Keratinocyte (primary cell): ENCODE results near the gene CCDC182. TPM values are rescaled to one million over a fixed set of nuclear protein-coding genes. Genes with fewer than 3 reads are reported as not detected.

Experiments used
- DNase-seq: peaks from one replicate; pipeline ENCODE4 v3.0.0-alpha.2; 2011; ENCODE audit warnings: low read depth, missing footprints, low spot score
- FAIRE-seq: peaks from 2 replicates; lab custom pipeline; 2011; peaks lifted over from hg19 to GRCh38; lab: Jason Lieb, UNC
- H2AFZ ChIP-seq: 2 replicates; pipeline ENCODE4 v1.6.0; 2012; ENCODE audit warnings: low read length, control low read depth, inconsistent platforms; ENCODE audit not compliant: control insufficient read depth
- H3K27ac ChIP-seq: 2 replicates; pipeline ENCODE4 v1.5.1; 2011; ENCODE audit warnings: low read length; ENCODE audit not compliant: control insufficient read depth, insufficient read depth
- H3K27me3 ChIP-seq: 3 replicates; pipeline ENCODE4 v1.6.0; 2011; ENCODE audit warnings: low read length; ENCODE audit not compliant: control insufficient read depth, insufficient read depth; ENCODE audit errors: extremely low read depth
- H3K36me3 ChIP-seq, 2 experiments: 2 replicates in 1 of 2; 3 replicates in 1 of 2; pipeline ENCODE4 v1.5.1; 2011; ENCODE audit warnings: low read length in 2 of 2, mild to moderate bottlenecking in 1 of 2; ENCODE audit not compliant: control insufficient read depth in 2 of 2, insufficient read depth in 2 of 2; ENCODE audit errors: extremely low read depth in 1 of 2
- H3K4me1 ChIP-seq: 3 replicates; pipeline ENCODE4 v1.5.1; 2011; ENCODE audit warnings: low read length; ENCODE audit not compliant: control insufficient read depth, insufficient read depth; ENCODE audit errors: extremely low read depth
- H3K4me2 ChIP-seq: 3 replicates; pipeline ENCODE4 v1.6.0; 2011; ENCODE audit warnings: low read depth, low read length; ENCODE audit not compliant: control insufficient read depth, insufficient read depth; ENCODE audit errors: extremely low read depth
- H3K4me3 ChIP-seq, 3 experiments: fragments of 200-600 bp in 1 of 3; sonication (generic) in 1 of 3; 2 replicates in 2 of 3; 3 replicates in 1 of 3; pipeline ENCODE4 v1.5.1; 2011 to 2016; ENCODE audit warnings: low read length in 3 of 3, mild to moderate bottlenecking in 3 of 3, control low read depth in 2 of 3, inconsistent platforms in 1 of 3, low read depth in 1 of 3, mixed read lengths in 1 of 3, mixed run types in 1 of 3, moderate library complexity in 1 of 3; ENCODE audit not compliant: control insufficient read depth in 2 of 3, insufficient read depth in 2 of 3; ENCODE audit errors: extremely low read depth in 1 of 3
- H3K79me2 ChIP-seq: 2 replicates; pipeline ENCODE4 v1.6.0; 2012; ENCODE audit warnings: low read length; ENCODE audit not compliant: control insufficient read depth, insufficient read depth
- H3K9ac ChIP-seq: 3 replicates; pipeline ENCODE4 v1.6.0; 2011; ENCODE audit warnings: low read length; ENCODE audit not compliant: control insufficient read depth, insufficient read depth; ENCODE audit errors: extremely low read depth
- H3K9me1 ChIP-seq: 3 replicates; pipeline ENCODE4 v1.6.0; 2011; ENCODE audit warnings: low read length; ENCODE audit not compliant: control insufficient read depth, insufficient read depth; ENCODE audit errors: extremely low read depth
- H3K9me3 ChIP-seq: 2 replicates; pipeline ENCODE4 v1.5.1; 2012; ENCODE audit warnings: low read depth, low read length; ENCODE audit not compliant: control insufficient read depth
- H4K20me1 ChIP-seq: 3 replicates; pipeline ENCODE4 v1.6.0; 2011; ENCODE audit warnings: low read length; ENCODE audit not compliant: control insufficient read depth, insufficient read depth; ENCODE audit errors: extremely low read depth
- CTCF ChIP-seq, 3 experiments: IDR thresholded peaks in 1 of 3; conservative IDR thresholded peaks in 1 of 3; optimal IDR thresholded peaks in 1 of 3; 2 replicates in 2 of 3; 3 replicates in 1 of 3; pipeline versions ENCODE3 to v1.5.1; 2011; ENCODE audit warnings: low read length in 3 of 3, mild to moderate bottlenecking in 3 of 3, moderate library complexity in 2 of 3, control low read depth in 1 of 3, inconsistent platforms in 1 of 3; ENCODE audit not compliant: insufficient read depth in 2 of 3; ENCODE audit errors: extremely low read depth in 1 of 3
- EZH2 ChIP-seq: IDR thresholded peaks from one replicate; pipeline ENCODE4 v1.6.1; 2012; ENCODE audit warnings: inconsistent platforms, mild to moderate bottlenecking, low read length, moderate library complexity
- dilution Hi-C: fragments of 300-500 bp; cut with MboI; formaldehyde crosslinking; loops from one replicate; pipeline ENCODE4 v1.7.0; 2020; ENCODE audit warnings: low sequenced_read_pairs; ENCODE audit not compliant: extremely low pct_ligation_motif_present
- polyA minus RNA-seq, 3 experiments: library from RNA; depleted of rRNA, polyadenylated mRNA; stranded (reverse); fragments of >200 nt; gene quantifications; 1 replicate in 1 of 3; 2 replicates in 1 of 3; 3 replicates in 1 of 3; pipeline ENCODE4 v1.2.3, GENCODE V29; 2011
- polyA plus RNA-seq, 5 experiments: library from polyadenylated mRNA; depleted of rRNA in 3 of 5; stranded (reverse) in 3 of 5; stranded (forward) in 1 of 5; unstranded in 1 of 5; fragments of >200 nt; gene quantifications; 1 replicate in 1 of 5; 2 replicates in 3 of 5; 3 replicates in 1 of 5; pipeline versions ENCODE4 v1.2.1 to v1.2.3, GENCODE V29; 2011 to 2012; ENCODE audit warnings: missing spikeins in 2 of 5, low read depth in 1 of 5, low replicate concordance in 1 of 5

The CCDC182 gene
- polyA plus RNA-seq (not detected in 3 replicates), polyA minus RNA-seq (not detected in 3 replicates)
- polyA plus RNA-seq (2011; ENCODE audit: low read depth): not detected
- not detected in 2 replicates for polyA plus RNA-seq (2011; cell fraction: cytosol; rRNA removed)
- polyA plus RNA-seq (2011; cell fraction: nucleus; rRNA removed): not detected in 2 replicates
- not detected in 2 replicates for polyA plus RNA-seq (2012; ENCODE audit: low replicate concordance)
- not detected for polyA minus RNA-seq (2011; cell fraction: cytosol; rRNA and poly(A)+ RNA removed)
- not detected in 2 replicates for polyA minus RNA-seq (2011; cell fraction: nucleus; rRNA and poly(A)+ RNA removed)

GRCh38 chr17:57745242-57745641 lies at the start of gene CCDC182:
TSS of gene CCDC182 (minus strand) at chr17:57745299. CDS start at chr17:57745272, 27 bp downstream.
- no peak for FAIRE-seq
- dilution Hi-C loops: no loop called here

GRCh38 chr17:57794841-57795240 lies 49.7 kb upstream of the CCDC182 start:
- Histone ChIP-seq H3K27ac (no peak overlapping the region), H3K36me3 (no peaks in the 10 kb centered on the region), H3K9me3 (no peaks in the 10 kb centered on the region), H3K27me3 (peaks cover 3% of the 10 kb centered on the region), H2AFZ (no peak overlapping the region), H3K9me1 (no peaks in the 10 kb centered on the region), H3K79me2 (no peaks in the 10 kb centered on the region), H3K4me1 (no peaks in the 10 kb centered on the region), H3K4me3 (no peak overlapping the region), H4K20me1 (no peaks in the 10 kb centered on the region), H3K4me2 (no peak overlapping the region), H3K9ac (no peak overlapping the region)
- dilution Hi-C loops: no loop called here
- DNase-seq: no peak
- no peak for FAIRE-seq
- TF ChIP-seq EZH2 (no peak), CTCF (optimal IDR thresholded peaks at IDR 0.05 in 1 of 3, IDR thresholded peaks at IDR 0.05 in 1 of 3, conservative IDR thresholded peaks at IDR 0.05 in 1 of 3; ENCODE audit: extremely low read depth in 1 of 3, insufficient read depth in 2 of 3, low read length in 3 of 3) (no peak)

More at GRCh38 chr17:57745242-57745641, at the start of gene CCDC182:
- H3K4me2 ChIP-seq: no peak within 1 kb of the TSS
- H3K4me1 ChIP-seq: no peaks in the 10 kb centered on the region
- TF ChIP-seq EZH2: no peak
- TF ChIP-seq CTCF (optimal IDR thresholded peaks at IDR 0.05 in 1 of 3, IDR thresholded peaks at IDR 0.05 in 1 of 3, conservative IDR thresholded peaks at IDR 0.05 in 1 of 3; ENCODE audit: extremely low read depth in 1 of 3, insufficient read depth in 2 of 3, low read length in 3 of 3): no peak
- no peak within 1 kb of the TSS for H3K27ac ChIP-seq
- H3K36me3 ChIP-seq: no peaks in the 10 kb centered on the region
- no peak within 1 kb of the TSS for H3K4me3 ChIP-seq
- no peaks in the 10 kb centered on the region for H4K20me1 ChIP-seq
- no peak for DNase-seq
- H3K27me3 ChIP-seq: peaks cover 27% of the 10 kb centered on the region
- no peaks in the 10 kb centered on the region for H3K9me3 ChIP-seq
- no peaks in the 10 kb centered on the region for H3K79me2 ChIP-seq
- H3K9me1 ChIP-seq: no peaks in the 10 kb centered on the region
- no peak within 1 kb of the TSS for H2AFZ ChIP-seq
- H3K9ac ChIP-seq: no peak within 1 kb of the TSS
